DOHH2 (cell line): ENCODE data around the gene IMMP2L.

Experiments used
- CTCF ChIP-seq: fragments of 200-600 bp; sonication (generic); IDR thresholded peaks from one replicate; pipeline ENCODE4 v1.5.1; 2014; ENCODE audit warnings: antibody characterized with exemption, mild to moderate bottlenecking, low read depth, low read length; ENCODE audit not compliant: poor library complexity, severe bottlenecking
- EZH2phosphoT487 ChIP-seq: fragments of 200-600 bp; sonication (generic); IDR thresholded peaks from 2 replicates; pipeline ENCODE4 v1.6.1; 2017; ENCODE audit warnings: borderline replicate concordance, mild to moderate bottlenecking, antibody characterized with exemption, low read length, moderate library complexity, mixed read lengths

DNA sequence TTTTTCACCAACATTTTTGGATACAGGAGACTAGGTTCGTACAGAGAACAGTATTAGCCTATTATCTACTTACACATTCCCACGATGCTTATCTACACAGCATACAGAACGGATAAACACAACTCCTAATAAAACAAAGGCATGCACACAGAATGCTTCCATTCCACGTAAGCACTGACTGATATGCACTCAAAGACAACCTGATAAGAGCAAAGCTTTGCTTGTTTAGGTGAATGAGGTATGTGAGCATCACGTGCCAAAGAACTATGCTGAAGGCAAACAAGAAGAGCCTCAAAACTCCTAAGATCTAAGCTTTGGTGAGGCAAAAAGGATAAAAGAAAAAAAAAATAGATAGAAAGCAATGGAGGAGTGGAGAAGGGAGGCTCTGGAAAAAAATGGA lies 884.9 kb downstream of the IMMP2L start:
- no peak for TF ChIP-seq CTCF
- TF ChIP-seq EZH2phosphoT487, result no peak
